ENCODE data around the gene SYNRG. TPM values are rescaled to one million over a fixed set of nuclear protein-coding genes. Genes with fewer than 3 reads are reported as not detected.

Gene SYNRG
- total and polyA plus RNA-seq, 8 donors: 37.1 to 48.4 (median 42.1) TPM

GRCh38 chr17:37535906-37536305, 73.3 kb downstream of the SYNRG start:
- no peak for TF ChIP-seq CTCF (IDR thresholded peaks at IDR 0.05)
- H3K27me3 ChIP-seq: no peaks in the 10 kb centered on the region
- no peaks in the 10 kb centered on the region for H3K9me3 ChIP-seq
- no peak overlapping the region for H3K4me3 ChIP-seq
- DNase-seq (no peak), ATAC-seq (no peak)
- H3K4me1 ChIP-seq: no peaks in the 10 kb centered on the region
- intact Hi-C loops (cut with DNase I): no loop called here
- H3K27ac ChIP-seq: no peak overlapping the region
- H3K36me3 ChIP-seq: peaks cover 7 to 98% of the 10 kb centered on the region in 2 donors

- Histone ChIP-seq H3K9me3 (no peaks in the 10 kb centered on the region), H3K4me3 (no peak overlapping the region), H3K36me3 (peaks cover 3 to 98% of the 10 kb centered on the region in 2 donors), H3K27me3 (no peaks in the 10 kb centered on the region), H3K27ac (no peak overlapping the region), H3K4me1 (no peaks in the 10 kb centered on the region)
- ATAC-seq: no peak
- intact Hi-C loops (cut with DNase I): no loop called here
- DNase-seq: peak in 2 of 4 donors; percentile 9 to 37
- TF ChIP-seq CTCF (IDR thresholded peaks at IDR 0.05): no peak
Observed at GRCh38 chr17:37532756-37533155, 76.5 kb downstream of the SYNRG start.

GRCh38 chr17:37530420-37530819, 78.8 kb downstream of the SYNRG start:
- TF ChIP-seq CTCF (IDR thresholded peaks at IDR 0.05): no peak
- Histone ChIP-seq H3K4me1 (no peaks in the 10 kb centered on the region), H3K4me3 (no peak overlapping the region), H3K27ac (no peak overlapping the region), H3K27me3 (no peaks in the 10 kb centered on the region), H3K9me3 (no peaks in the 10 kb centered on the region), H3K36me3 (peaks cover 0 to 98% of the 10 kb centered on the region in 2 donors)
- intact Hi-C loops (cut with DNase I): no loop called here
- DNase-seq: no peak
- ATAC-seq: no peak

GRCh38 chr17:37527249-37527851, 81.9 kb downstream of the SYNRG start:
- intact Hi-C loops (cut with DNase I): no loop called here
- H3K36me3 ChIP-seq: peaks cover 0 to 89% of the 10 kb centered on the region in 2 donors
- H3K4me3 ChIP-seq: no peak overlapping the region
- H3K27ac ChIP-seq: no peak overlapping the region
- peak in 1 of 2 donors; percentile 48 for TF ChIP-seq CTCF (IDR thresholded peaks at IDR 0.05)
- H3K9me3 ChIP-seq: no peaks in the 10 kb centered on the region
- peak in 2 of 4 donors; percentile 10 to 46 for DNase-seq
- no peaks in the 10 kb centered on the region for H3K27me3 ChIP-seq
- no peaks in the 10 kb centered on the region for H3K4me1 ChIP-seq
- ATAC-seq: peak; percentile 80

- intact Hi-C loops (cut with DNase I): no loop called here
- no peak for DNase-seq
- TF ChIP-seq CTCF (IDR thresholded peaks at IDR 0.05): no peak
- Histone ChIP-seq H3K36me3 (peaks cover 0 to 84% of the 10 kb centered on the region in 2 donors), H3K4me3 (no peak overlapping the region), H3K4me1 (no peaks in the 10 kb centered on the region), H3K27ac (no peak overlapping the region), H3K27me3 (no peaks in the 10 kb centered on the region), H3K9me3 (no peaks in the 10 kb centered on the region)
- ATAC-seq: no peak
Observed at GRCh38 chr17:37523715-37524219, 85.5 kb downstream of the SYNRG start.

All from left lung (tissue), 10 donors.